ENCODE measurements around the gene URAD.
A peak's percentile ranks its signal among the peaks of the same experiment; 100 is the strongest.
"Not testable (repeated sequence)": the region's sequence is repeated elsewhere in the genome, so short reads cannot be mapped to it uniquely, and the experiment has no call there.

The URAD gene, protein sequence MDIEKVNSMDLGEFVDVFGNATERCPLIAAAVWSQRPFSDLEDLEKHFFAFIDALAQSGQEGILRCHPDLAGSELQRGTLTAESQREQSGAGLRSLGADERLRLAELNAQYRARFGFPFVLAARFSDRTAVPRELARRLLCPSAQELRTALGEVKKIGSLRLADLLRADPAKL

DNA sequence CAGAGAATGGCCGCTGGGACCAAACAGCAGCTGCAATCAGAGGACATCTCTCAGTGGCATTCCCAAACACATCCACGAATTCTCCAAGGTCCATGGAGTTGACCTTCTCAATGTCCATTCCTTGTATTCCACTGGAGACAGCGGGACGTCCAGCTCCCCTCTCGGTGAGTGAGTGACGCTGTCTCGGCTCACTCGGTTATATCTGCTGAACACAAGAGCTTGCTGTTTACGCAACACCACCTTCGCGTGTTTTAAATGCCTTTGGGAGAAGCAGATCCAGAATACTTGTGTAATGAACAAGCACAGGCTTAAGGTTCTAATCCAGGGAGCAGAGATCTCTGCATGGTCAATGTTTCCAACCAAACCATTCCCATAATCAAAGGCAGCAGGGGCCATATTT lies at the start of gene URAD:
Gene URAD, minus strand, starts transcription at position 174 of the 400 bp plus-strand sequence. Its CDS starts 56 bp downstream, at position 118.
- DNase-seq = no peak

DNA sequence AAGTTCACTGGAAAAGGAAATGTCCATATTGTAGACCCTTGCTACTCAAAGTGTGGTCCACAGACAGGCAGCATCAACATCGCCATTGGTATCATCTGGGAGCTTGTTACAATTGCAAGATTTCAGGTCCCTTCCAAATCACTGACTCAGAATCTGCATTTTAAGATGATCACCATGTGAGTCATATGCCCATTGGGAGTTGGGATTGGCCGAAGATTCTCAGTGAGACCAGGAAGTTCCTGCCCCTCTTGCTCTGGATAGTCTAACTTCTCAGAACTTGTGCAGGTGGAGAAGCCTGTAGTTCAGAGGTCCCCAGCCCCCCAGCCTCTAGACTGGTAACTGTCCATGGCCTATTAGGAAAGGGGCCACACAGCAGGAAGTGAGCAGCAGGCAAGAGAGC lies 48.9 kb upstream of the URAD start:
- DNase-seq = no peak

DNA sequence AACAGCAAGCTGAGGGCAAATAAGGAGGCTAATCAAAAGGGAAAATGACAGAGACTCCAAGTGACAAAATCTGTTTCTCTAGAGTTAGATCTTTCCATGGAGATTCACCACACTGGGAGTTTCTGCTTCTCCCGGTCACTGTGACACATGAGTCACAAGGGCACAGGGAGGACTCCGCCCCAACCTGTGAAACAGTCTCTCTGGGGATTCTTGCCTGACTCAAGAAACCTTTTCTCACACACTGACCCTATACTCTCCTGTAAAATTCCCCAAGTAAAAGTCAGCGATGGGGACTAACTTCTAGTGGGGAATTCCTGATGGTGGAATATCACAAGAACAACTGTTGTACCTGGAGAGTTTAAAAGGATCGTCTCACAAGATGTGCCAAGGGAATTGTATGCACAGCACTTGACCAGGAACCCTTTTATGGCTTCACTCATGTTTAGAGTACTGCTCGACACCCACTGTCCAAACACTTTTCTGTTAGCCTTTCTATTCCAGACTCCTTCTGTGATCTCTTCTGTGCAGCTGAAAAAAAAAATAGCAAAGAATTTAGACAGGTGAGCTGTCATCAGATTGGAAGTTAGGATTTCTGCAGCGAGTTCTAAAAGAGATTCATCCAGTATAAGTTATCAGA lies 46.8 kb upstream of the URAD start:
- DNase-seq = no peak

DNA sequence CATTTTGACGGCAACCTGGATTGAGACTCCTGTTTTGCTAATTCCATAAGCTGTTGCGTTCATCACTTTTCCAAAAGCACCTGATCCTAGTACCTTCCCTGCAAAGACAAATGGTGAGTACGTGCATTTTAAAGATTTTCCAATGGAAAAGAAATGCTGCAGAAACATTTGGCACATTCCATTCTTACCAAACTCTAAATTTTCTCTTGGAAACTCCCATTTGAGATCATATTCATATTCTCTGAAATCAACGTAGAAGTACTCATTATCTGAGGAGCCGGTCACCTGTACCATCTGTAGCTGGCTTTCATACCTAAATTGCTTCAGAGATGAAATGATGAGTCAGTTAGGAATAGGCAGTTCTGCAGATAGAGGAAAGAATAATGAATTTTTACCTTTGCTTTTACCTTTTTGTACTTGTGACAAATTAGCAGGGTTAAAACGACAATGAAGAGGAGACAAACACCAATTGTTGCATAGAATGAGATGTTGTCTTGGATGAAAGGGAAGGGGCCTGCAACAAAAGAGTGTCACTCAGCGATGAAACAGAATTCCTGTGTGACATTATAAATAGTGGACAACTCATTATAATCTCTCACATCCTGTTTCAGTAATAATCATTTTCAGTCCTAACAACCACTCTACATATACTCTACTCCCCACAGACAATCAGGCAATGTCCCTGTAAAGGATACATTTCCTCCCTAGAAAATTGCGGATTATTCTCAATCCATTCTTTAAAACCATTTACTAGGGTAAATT lies 45.6 kb upstream of the URAD start:
- no peak for DNase-seq

DNA sequence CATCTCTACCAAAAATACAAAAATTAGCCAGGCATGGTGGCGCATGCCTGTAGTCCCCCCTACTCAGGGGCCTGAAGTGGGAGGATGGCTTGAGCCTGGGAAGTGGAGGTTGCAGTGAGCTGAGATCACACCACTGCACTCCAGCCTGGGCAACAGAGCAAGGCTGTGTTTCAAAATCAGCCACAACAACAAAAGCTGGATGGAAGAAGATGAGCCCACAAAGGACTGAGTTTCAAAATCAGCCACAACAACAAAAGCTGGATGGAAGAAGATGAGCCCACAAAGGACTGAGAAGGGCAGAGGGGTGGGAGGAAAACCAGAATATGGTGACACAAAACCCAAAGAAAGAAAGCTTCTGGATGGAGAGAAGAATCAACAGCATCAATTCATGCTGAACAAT lies 43.9 kb upstream of the URAD start:
- DNase-seq = not testable (repeated sequence)

DNA sequence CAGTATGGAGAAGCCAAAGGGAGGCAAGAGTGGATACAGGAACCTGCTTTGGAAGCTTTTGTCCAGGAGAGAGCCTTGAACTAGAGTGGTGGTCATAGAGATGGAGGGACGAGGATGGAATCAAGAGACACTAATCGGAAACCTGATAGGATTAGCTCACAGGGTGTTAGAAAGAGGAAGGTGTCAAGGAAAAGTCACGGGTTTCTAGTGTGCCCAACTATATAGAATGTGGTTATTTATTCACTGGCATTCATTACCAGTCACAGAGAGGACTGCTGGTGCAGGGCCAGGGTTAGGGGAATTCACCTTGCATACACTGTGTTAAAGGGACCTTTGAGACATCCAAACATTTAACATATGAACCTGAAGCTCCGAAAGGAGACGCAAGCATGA lies 43.4 kb upstream of the URAD start:
- no peak for DNase-seq

DNA sequence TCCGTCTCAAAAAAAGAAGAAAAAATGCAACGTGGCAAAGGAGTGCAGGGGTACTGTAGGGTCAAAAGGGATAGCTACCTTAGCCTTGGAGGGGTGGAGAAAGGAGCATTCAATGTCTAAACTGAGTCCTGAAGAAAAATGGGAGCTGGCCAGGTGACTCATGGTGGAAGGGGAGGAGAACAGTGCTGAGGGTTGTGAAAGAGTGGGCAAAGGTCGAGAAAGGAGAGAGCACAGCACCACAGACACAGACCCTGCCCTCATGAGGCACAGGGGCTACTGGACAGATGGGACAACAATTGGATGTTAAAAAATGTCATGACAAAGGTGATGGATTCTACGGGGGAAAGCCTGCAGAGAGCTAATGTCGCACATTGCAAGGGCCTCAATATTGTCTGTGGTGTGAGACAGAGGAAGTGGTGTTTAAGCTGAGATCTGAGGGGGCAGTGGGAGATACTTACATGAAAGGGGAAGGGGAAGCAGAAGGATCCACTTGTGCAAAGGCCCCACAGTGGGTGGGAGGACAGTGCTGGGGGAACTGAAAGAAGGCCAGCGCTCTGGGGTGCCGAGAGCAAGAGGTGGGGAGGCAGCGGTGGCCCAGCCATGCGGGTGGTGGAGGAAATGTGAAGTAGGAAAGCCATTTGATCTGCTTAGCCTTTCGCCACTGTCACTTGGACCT lies 42.9 kb upstream of the URAD start:
- peak; percentile 70 for DNase-seq

DNA sequence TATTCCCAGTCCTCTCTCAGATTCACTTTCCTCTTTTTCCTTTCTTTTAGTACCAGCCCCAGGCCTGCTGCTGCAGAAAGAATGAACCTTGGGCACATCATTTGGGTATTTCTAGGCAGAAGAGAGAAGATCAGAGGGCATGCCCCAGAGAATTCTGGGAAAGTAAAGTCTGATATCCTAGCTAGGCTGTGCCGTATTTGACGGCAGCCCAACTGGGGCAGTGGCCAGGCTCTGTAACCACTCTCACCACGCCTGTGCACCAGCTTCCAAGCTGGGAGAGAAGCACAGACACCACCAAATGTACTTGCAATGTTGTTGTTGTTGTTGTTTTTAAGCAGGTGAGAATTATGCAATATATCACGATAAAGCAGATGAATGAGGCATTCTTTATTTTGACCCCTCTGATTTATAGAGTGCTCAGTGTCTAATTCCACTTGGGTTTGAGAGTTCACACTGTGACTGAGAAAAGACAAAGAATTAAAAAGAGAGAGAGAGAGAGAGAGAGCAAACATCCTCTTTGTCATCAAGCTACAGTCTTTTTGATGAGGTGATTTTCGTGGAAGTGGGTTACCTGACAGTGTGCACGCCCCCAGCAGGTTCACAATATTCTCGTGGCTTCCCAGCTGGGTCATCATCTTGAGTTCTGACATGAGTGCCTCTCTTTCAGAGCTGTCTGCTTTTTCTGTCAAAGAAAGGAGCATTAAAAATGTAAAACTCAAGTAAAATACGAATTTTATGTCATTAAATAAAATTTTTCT lies 39.3 kb upstream of the URAD start:
- no peak for DNase-seq

DNA sequence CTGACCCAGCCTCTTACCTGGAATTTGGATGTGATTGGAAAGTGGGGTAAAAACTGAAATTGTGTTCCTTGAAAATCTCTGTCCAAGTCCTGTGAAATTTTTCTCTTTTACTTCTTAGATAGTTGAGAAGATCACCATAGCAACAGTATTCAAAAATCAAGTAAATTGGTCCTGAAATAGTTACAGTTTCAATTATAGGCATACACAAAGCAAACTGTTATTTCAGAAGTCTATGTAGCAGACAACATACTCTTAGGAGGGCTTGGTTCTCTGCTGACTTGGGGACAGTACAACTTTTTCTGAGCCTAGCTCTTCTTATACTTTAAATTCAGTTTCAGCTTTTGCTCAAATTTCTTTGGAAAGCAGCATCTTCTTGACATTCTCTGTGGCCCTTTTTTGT lies 38.6 kb upstream of the URAD start:
- DNase-seq = no peak

DNA sequence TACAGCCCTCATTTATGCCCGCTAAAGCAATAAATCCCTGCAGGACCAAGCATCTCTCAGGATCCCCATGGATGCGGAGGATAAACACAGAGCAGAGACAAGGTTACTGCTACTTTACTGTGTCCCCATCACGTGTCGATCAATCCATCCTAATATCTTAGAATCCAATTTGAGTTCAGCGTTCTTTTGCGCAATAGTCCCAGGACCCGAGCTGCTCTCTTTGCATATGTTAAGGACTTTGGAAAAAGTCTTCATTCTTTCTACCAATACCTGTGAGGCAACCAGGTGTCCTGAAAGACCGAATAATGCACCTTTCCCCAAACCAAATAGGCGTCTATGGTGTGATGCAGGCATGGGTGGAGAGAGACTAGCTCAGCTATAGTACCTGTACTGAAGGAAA lies 38.0 kb upstream of the URAD start:
- DNase-seq = no peak

DNA sequence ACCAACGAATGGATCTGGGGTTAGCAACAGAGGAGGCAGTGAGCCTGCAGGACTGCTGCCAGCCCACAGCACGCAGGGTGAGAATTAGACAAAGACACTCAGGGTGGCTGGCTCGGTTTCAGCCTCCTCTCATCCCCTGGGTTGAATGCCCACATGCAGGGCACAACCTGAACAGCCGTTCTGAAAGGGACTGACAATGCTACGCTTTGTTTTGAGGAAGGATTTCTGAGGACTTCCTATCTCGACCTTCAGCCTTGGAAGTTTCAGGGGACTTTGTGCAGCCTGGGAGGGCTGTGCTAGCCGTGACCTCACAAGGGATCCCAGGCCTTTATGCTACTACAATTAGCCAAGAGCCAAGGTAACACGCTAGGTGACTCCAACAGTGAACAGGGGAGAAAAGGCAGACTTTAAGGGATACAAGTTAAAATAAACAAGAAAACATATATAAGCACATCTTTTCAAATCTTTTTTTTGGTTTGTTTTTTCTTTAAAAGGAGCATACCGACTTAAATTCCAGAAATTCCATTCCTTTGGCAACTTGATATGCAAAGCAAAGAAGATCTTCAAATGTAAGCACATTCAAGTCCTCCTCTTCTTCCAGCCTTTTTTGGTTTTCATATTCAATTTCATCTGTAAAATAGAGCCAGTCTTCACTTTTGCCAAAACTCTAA lies 34.5 kb upstream of the URAD start:
- DNase-seq = no peak

DNA sequence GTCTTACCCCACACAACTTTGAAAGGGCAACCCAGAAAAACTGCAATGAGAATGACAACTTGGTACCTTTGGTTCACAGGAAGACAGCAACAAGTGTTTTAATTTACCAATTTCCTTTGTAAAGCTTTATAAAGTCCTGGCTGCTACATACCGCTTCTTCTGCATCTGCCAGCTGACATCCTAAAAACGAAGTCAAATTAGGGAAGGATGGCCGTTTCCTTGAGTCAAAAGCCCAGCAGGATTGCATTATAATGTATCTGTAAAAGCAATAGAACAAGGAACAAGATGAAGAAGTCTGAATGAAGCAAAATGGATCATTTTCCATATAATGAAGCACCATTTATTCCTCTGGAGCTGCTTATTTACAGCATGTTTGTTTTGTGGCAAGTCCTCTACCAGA lies 25.8 kb upstream of the URAD start:
- DNase-seq = no peak

DNA sequence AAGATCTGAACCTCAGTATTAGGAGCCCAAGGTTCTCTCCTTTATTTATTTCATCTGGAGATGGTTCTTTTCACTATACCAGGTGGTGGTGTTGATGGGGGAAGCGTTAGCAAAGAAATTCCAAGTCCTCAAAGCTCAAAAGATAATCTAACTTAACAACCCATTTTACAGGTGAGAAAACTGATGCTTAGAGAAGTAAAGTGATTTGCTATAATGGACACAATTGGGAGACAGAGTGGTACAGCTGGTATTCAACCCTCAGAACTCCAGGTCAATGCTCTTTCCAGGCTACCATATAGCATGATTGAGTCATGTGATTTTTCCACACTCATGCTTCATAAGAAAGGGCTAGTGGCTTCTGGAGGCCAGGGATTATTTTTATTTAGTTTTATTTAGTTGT lies 25.0 kb upstream of the URAD start:
- no peak for DNase-seq

DNA sequence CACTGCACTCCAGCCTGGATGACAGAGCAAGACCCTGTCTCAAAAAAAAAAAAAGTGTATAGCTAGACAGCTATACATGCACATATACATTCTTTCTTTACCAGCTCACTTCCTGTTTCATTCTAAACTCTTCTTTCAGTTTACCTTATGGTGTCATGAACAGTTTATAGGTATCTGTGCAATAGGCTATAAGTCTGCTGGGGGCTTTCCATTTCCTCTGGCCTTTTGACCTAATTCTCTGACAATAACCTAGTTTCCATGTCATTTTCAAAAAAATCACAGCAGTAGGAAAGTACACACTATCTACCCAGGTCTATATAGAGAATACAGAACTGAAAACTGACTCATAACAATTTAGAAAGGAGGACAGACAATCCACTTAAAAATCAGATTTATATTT lies 24.4 kb upstream of the URAD start:
- no peak for DNase-seq

DNA sequence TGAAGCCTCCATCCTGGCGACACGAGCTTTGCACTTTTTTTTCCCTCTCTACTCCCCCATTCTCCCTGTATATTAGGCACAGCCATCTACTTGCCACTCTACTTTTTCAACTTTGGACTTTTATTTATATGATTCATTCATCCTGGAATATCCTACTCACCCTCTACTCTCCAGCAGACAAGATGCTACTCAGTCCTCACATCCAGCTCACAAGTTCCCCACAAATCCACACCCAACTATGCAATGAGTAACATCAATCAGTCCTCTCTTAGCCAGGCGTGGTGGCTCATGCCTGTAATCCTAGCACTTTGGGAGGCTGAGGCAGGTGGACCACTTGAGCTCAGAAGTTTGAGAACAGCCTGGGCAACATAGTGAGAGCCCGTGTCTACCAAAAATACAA lies 23.9 kb upstream of the URAD start:
- DNase-seq = no peak

DNA sequence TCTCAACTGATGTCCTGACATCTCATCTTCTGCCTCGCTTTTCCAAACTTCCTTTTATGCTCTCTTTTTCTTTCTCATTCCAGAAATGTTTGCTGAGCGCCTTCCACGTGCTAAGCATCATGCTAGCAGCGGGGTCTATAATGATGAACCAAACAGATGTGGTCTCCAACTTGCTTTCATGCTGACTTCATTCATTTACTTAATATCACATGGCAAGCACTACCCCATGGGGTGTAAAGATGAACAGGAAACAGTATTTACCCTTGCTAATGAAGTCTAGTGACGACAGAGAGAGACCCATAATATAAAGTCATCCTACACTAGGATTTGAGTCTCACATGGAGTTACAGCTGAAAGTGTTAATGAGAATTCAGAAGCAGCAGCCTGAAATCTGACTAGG lies 21.6 kb upstream of the URAD start:
- DNase-seq = no peak

DNA sequence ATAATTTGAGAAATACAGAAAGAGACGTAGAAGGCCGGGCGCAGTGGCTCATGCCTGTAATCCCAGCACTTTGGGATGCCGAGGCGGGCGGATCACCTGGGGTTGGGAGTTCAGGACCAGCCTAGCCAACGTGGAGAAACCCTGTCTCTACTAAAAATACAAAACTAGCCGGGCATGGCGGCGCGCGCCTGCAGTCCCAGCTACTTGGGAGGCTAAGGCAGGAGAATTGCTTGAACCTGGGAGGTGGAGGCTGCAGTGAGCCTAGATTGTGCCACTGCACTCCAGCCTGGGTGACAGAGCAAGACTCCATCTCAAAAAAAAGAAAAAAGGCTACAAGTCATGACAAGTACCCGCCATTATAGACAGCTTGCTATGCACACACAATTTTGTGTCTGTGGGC lies 16.5 kb upstream of the URAD start:
- not testable (repeated sequence) for DNase-seq

DNA sequence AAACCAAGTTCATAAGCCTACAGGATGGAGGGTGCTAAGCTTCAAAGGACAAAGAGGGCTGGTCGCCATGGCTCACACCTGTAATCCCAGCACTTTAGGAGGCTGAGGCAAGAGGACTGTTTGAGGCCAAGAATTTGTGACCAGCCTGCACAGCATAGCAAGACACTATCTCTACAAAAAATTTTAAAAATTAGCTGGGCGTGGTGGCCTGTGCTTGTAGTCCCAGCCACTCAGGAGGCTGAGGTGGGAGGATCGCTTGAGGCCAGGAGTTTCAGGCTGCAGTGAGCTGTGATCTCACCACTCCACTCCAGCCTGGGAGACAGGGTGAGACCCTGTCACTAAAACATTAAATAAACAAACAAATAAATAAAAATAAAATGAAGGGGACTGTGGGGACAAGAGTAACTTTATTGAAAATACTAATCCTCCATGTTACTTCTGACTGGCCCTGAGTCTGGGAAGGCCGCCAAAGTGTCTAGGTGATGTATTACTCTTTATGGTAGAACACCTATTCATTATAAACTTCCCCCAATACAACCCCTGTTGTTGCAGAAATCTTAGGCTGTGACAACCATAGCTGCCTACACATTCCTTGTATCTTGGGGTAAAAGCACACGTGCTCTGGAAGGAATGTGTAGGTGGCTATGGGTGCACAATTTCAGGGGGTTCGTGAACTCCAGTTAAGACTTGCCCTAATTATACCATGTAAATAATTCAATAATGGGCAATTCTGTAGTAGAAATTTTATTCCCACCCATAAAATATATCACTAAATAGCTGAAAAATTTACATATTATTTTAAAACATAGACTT lies 14.6 kb upstream of the URAD start:
- no peak for DNase-seq

DNA sequence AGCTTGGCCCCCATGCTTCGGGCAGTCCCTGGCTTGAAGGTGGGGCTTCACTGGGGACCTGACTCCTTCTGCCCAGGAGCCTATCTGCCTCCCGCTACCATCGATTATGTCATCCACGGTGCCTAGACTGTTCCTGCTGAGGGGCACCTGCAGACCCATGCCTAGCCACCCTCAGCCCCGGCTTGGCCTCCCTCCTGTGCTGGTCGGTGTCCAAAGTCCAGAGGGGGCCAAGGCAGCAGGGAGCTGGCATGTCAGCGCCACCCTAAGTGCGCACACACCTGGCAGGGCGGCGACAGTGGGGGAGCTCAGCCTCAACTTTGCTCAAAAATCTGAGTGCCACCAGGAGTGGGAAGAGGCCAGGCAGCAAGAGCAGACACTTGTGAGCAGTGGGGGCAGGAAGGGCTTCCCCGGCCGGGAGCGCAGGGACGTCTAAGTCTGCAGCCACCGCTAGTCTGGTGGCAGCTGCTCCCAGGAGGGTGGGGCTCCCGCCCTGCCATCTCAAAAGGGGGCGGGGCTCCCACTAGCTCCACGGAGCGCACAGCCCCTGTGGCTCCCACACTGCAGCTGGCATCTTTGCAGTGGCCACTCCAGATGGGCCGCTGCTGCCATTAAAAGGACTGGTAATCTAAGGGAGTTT lies 13.5 kb upstream of the URAD start:
- DNase-seq = no peak

DNA sequence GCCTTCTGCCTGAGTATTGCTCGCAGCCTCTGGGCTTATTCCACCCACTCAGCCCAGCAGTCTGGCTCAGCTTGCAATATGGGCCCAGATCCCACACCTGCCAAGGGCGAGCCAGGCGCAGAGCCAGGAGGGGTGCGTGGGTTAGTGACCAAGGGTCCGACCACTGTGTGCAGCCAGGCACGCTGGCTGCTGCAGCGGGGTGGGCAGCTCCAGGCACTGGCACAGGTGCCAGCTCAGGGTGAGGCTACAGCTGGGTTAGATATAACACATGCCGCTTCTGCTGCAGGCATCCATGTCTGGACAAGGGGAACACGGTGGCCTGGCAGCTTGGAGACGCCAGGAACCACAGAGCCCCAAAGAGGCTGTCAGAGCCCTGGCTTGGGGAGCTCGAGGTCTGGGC lies 12.6 kb upstream of the URAD start:
- no peak for DNase-seq

DNA sequence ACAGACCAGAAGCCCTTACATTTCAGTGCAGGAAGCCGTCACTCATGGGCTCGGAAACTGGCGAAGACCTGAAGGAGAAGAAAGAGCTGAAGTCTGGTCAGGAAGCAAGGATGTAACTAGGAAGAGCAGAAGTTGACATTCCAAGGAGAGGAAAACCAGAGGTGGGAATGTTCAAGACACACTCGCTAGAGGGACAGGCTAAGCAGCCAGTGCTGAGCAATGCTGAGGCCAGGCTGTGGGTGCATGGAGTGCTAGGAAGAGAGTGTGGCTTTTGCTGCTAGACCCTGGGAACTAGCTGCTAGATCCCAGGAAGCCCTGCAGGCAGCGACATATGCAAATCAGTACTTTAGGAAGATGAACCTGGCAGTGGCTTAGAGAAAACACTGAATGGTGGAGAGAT lies 12.1 kb upstream of the URAD start:
- DNase-seq = no peak

Measured in hematopoietic multipotent progenitor cell treated with erythropoietin and hydrocortisone succinate and interleukin-3 and kit ligand, for 4 days (in vitro differentiated cells).